Endodermal cell (in vitro differentiated cells): Measurements from ENCODE around the gene DICER1. TPM values are rescaled to one million over a fixed set of nuclear protein-coding genes. Genes with fewer than 3 reads are reported as not detected.

Experiments used
- DNase-seq: peaks from one replicate; pipeline ENCODE4 v3.0.0-alpha.2; 2017
- H3K27ac ChIP-seq: 2 replicates; pipeline ENCODE4 v1.5.1; 2013; ENCODE audit warnings: mild to moderate bottlenecking, low read depth, low read length, moderate library complexity
- H3K27me3 ChIP-seq: 2 replicates; pipeline ENCODE4 v1.6.1; 2013; ENCODE audit warnings: mild to moderate bottlenecking, low read length, moderate library complexity; ENCODE audit not compliant: insufficient read depth, control insufficient read depth, poor library complexity, severe bottlenecking
- H3K36me3 ChIP-seq: 2 replicates; pipeline ENCODE4 v1.7.0; 2013; ENCODE audit warnings: mild to moderate bottlenecking, low read length, moderate library complexity; ENCODE audit not compliant: control insufficient read depth, insufficient read depth
- H3K4me1 ChIP-seq: one replicate; pipeline ENCODE4 v1.7.0; 2013; ENCODE audit warnings: low read length; ENCODE audit not compliant: control insufficient read depth, insufficient read depth
- H3K4me3 ChIP-seq: 2 replicates; pipeline ENCODE4 v1.5.1; 2013; ENCODE audit warnings: mild to moderate bottlenecking, low read length, moderate library complexity
- H3K9ac ChIP-seq: 2 replicates; pipeline ENCODE4 v1.6.1; 2013; ENCODE audit warnings: mild to moderate bottlenecking, low read length, moderate library complexity; ENCODE audit not compliant: poor library complexity, severe bottlenecking; ENCODE audit errors: extremely low read depth
- H3K9me3 ChIP-seq: 2 replicates; pipeline ENCODE4 v1.6.1; 2013; ENCODE audit warnings: mild to moderate bottlenecking, low read length, moderate library complexity; ENCODE audit not compliant: control insufficient read depth
- H3K27ac Mint-ChIP-seq: 2 replicates; pipeline ENCODE4 v1.8.0; 2020; ENCODE audit warnings: mixed read lengths
- H3K27me3 Mint-ChIP-seq: 2 replicates; pipeline ENCODE4 v1.8.0; 2021; ENCODE audit warnings: mild to moderate bottlenecking, mixed read lengths; ENCODE audit not compliant: insufficient read depth
- H3K36me3 Mint-ChIP-seq: 2 replicates; pipeline ENCODE4 v1.8.0; 2020; ENCODE audit warnings: low read depth, mixed read lengths
- H3K4me1 Mint-ChIP-seq: 2 replicates; pipeline ENCODE4 v1.8.0; 2020; ENCODE audit warnings: mixed read lengths
- H3K4me3 Mint-ChIP-seq: 2 replicates; pipeline ENCODE4 v1.8.0; 2020; ENCODE audit warnings: mild to moderate bottlenecking, moderate library complexity, mixed read lengths
- H3K9me3 Mint-ChIP-seq: 2 replicates; pipeline ENCODE4 v1.8.0; 2020; ENCODE audit warnings: mild to moderate bottlenecking, mixed read lengths
- CTCF ChIP-seq: fragments of 200-600 bp; sonication (generic); conservative IDR thresholded peaks from 2 replicates; pipeline ENCODE4 v1.5.0; 2021; ENCODE audit warnings: antibody characterized with exemption, mild to moderate bottlenecking
- WGBS, 2 experiments: methylation state at CpG; one replicate each; pipeline versions ENCODE4 v1.1.5 to v1.1.7; 2013; ENCODE audit warnings: missing lambda C conversion rate in 2 of 2, mixed read lengths in 1 of 2; ENCODE audit not compliant: insufficient coverage in 1 of 2, insufficient read length in 1 of 2; 5-methylcytosine and 5-hydroxymethylcytosine counted together
- total RNA-seq, 2 donors: library from RNA; stranded (reverse); fragmentation: NEBNext Ultra II Directional in 1 of 2; extraction: Animal tissue kit (Norgen Biotek cat#: 25700) in 1 of 2; gene quantifications; 2 replicates in 1 of 2; 3 replicates in 1 of 2; pipeline ENCODE4 v1.2.1, GENCODE V29; 2021

DICER1 gene
- total RNA-seq, 2 donors from 2014 or later: 66.1 to 69.2 TPM

GRCh38 chr14:95189367-95190132, 32.2 kb upstream of the DICER1 start:
- H3K27ac Mint-ChIP-seq: no peak overlapping the region
- no peaks in the 10 kb centered on the region for H3K36me3 Mint-ChIP-seq
- peaks cover 2% of the 10 kb centered on the region for H3K27me3 Mint-ChIP-seq
- Histone ChIP-seq H3K4me1 (no peaks in the 10 kb centered on the region), H3K36me3 (no peaks in the 10 kb centered on the region), H3K4me3 (no peak overlapping the region), H3K27ac (no peak overlapping the region), H3K9ac (no peak overlapping the region), H3K9me3 (peaks cover 8% of the 10 kb centered on the region), H3K27me3 (no peaks in the 10 kb centered on the region)
- no peak overlapping the region for H3K4me3 Mint-ChIP-seq
- no peak for TF ChIP-seq CTCF
- DNase-seq: no peak
- peaks cover 13% of the 10 kb centered on the region for H3K9me3 Mint-ChIP-seq
- WGBS, 2 experiments: 90 to 94% methylated on average over 5 of the region's 5 CpGs
- peaks cover 3% of the 10 kb centered on the region for H3K4me1 Mint-ChIP-seq

- Mint-ChIP-seq H3K4me3 (no peak overlapping the region), H3K36me3 (no peaks in the 10 kb centered on the region), H3K9me3 (peaks cover 13% of the 10 kb centered on the region), H3K27me3 (peaks cover 2% of the 10 kb centered on the region), H3K4me1 (peaks cover 12% of the 10 kb centered on the region), H3K27ac (no peak overlapping the region)
- DNase-seq: no peak
- no peak for TF ChIP-seq CTCF
- H3K4me1 ChIP-seq: peaks cover 4% of the 10 kb centered on the region
- WGBS, 2 experiments: 98 to 100% methylated on average over 1 to 3 of the region's 3 CpGs
- H3K9me3 ChIP-seq: peaks cover 8% of the 10 kb centered on the region
- H3K9ac ChIP-seq: no peak overlapping the region
- no peak overlapping the region for H3K27ac ChIP-seq
- H3K27me3 ChIP-seq: no peaks in the 10 kb centered on the region
- H3K4me3 ChIP-seq: no peak overlapping the region
- H3K36me3 ChIP-seq: no peaks in the 10 kb centered on the region
These were observed 31.1 kb upstream of the DICER1 start for GRCh38 chr14:95188380-95188779.

- Histone ChIP-seq H3K9ac (no peak overlapping the region), H3K4me1 (peaks cover 5% of the 10 kb centered on the region), H3K9me3 (peaks cover 8% of the 10 kb centered on the region), H3K4me3 (no peak overlapping the region), H3K36me3 (no peaks in the 10 kb centered on the region), H3K27ac (no peak overlapping the region), H3K27me3 (no peaks in the 10 kb centered on the region)
- DNase-seq: no peak
- H3K4me1 Mint-ChIP-seq: peaks cover 15% of the 10 kb centered on the region
- no peak overlapping the region for H3K27ac Mint-ChIP-seq
- WGBS, 2 experiments: 92 to 95% methylated on average over 4 to 11 of the region's 11 CpGs
- no peak for TF ChIP-seq CTCF
- no peak overlapping the region for H3K4me3 Mint-ChIP-seq
- peaks cover 2% of the 10 kb centered on the region for H3K27me3 Mint-ChIP-seq
- peaks cover 13% of the 10 kb centered on the region for H3K9me3 Mint-ChIP-seq
- H3K36me3 Mint-ChIP-seq: no peaks in the 10 kb centered on the region
These were observed 28.6 kb upstream of the DICER1 start for GRCh38 chr14:95185767-95186392.
